SK-N-SH treated with all-trans-retinoic acid at 6 μM for 48 hours (cell line): Measurements from ENCODE around the gene ZFHX3.

Experiments used
- ATAC-seq: fragments of 200-7000 bp; cut with Tn5 transposase; 3 replicates; pipeline ENCODE4 v1.9.1; 2020; ENCODE audit warnings: mild to moderate bottlenecking, moderate library complexity
- ARNTL ChIP-seq: fragments of 450-650 bp; formaldehyde crosslinking; IDR thresholded peaks from 2 replicates; pipeline ENCODE4 v1.5.0; 2020; ENCODE audit warnings: low read depth, mild to moderate bottlenecking, moderate library complexity, borderline replicate concordance
- BACH2 ChIP-seq: fragments of 250-450 bp; sonication (Bioruptor Pico); IDR thresholded peaks from 2 replicates; pipeline ENCODE4 v1.9.0; 2021; ENCODE audit warnings: mild to moderate bottlenecking, borderline replicate concordance
- CSDC2 ChIP-seq: fragments of 250-450 bp; sonication (Bioruptor Pico); IDR thresholded peaks from 2 replicates; pipeline ENCODE4 v1.5.0; 2020; ENCODE audit warnings: mild to moderate bottlenecking, moderate library complexity
- ESRRG ChIP-seq: fragments of 250-450 bp; sonication (Bioruptor Pico); IDR thresholded peaks from 2 replicates; pipeline ENCODE4 v1.6.1; 2021; ENCODE audit warnings: mild to moderate bottlenecking
- GLIS3 ChIP-seq: fragments of 250-450 bp; sonication (Bioruptor Pico); IDR thresholded peaks from 2 replicates; pipeline ENCODE4 v1.5.0; 2020; ENCODE audit warnings: mild to moderate bottlenecking, moderate library complexity
- ISL1 ChIP-seq: fragments of 250-450 bp; sonication (Bioruptor Pico); IDR thresholded peaks from 2 replicates; pipeline ENCODE4 v2.1.2; 2022; ENCODE audit warnings: mild to moderate bottlenecking, moderate library complexity
- OSR1 ChIP-seq: fragments of 250-450 bp; sonication (Bioruptor Pico); IDR thresholded peaks from 2 replicates; pipeline ENCODE4 v1.8.0; 2022; ENCODE audit warnings: moderate library complexity, mild to moderate bottlenecking, inconsistent platforms
- PPARA ChIP-seq: fragments of 250-450 bp; sonication (Bioruptor Pico); IDR thresholded peaks from 2 replicates; pipeline ENCODE4 v1.5.0; 2020; ENCODE audit warnings: mild to moderate bottlenecking, borderline replicate concordance
- RARB ChIP-seq: fragments of 250-450 bp; sonication (Bioruptor Pico); IDR thresholded peaks from 2 replicates; pipeline ENCODE4 v1.8.0; 2021; ENCODE audit warnings: mild to moderate bottlenecking, moderate library complexity
- SNAI2 ChIP-seq: fragments of 250-450 bp; sonication (Bioruptor Pico); IDR thresholded peaks from 2 replicates; pipeline ENCODE4 v1.5.0; 2020; ENCODE audit warnings: mild to moderate bottlenecking, moderate library complexity
- TCF4 ChIP-seq: fragments of 250-450 bp; sonication (Bioruptor Pico); IDR thresholded peaks from 2 replicates; pipeline ENCODE4 v1.8.0; 2021; ENCODE audit warnings: mild to moderate bottlenecking, moderate library complexity, borderline replicate concordance
- TOX ChIP-seq: fragments of 250-450 bp; sonication (Bioruptor Pico); IDR thresholded peaks from 2 replicates; pipeline ENCODE4 v1.8.0; 2021; ENCODE audit warnings: mild to moderate bottlenecking, moderate library complexity, borderline replicate concordance
- ZC3H10 ChIP-seq: fragments of 250-450 bp; sonication (Bioruptor Pico); IDR thresholded peaks from 2 replicates; pipeline ENCODE4 v1.5.1; 2021; ENCODE audit warnings: mild to moderate bottlenecking, moderate library complexity
- ZFP3 ChIP-seq: fragments of 250-450 bp; sonication (Bioruptor Pico); IDR thresholded peaks from 2 replicates; pipeline ENCODE4 v1.5.0; 2020; ENCODE audit warnings: mild to moderate bottlenecking, moderate library complexity
- ZFP30 ChIP-seq: fragments of 450-650 bp; formaldehyde crosslinking; IDR thresholded peaks from 2 replicates; pipeline ENCODE4 v1.5.0; 2022; ENCODE audit warnings: mild to moderate bottlenecking, moderate library complexity
- ZNF70 ChIP-seq: fragments of 450-650 bp; formaldehyde crosslinking; IDR thresholded peaks from 2 replicates; pipeline ENCODE4 v1.5.0; 2020; ENCODE audit warnings: mild to moderate bottlenecking, moderate library complexity
- ZNF8 ChIP-seq: fragments of 450-650 bp; formaldehyde crosslinking; IDR thresholded peaks from 2 replicates; pipeline ENCODE4 v1.5.0; 2020; ENCODE audit warnings: mild to moderate bottlenecking, moderate library complexity
- TF ChIP-seq, protein P1 (sequence below): fragments of 250-450 bp; sonication (Bioruptor Pico); IDR thresholded peaks from 2 replicates; pipeline ENCODE4 v1.8.0; 2020; ENCODE audit warnings: mild to moderate bottlenecking, moderate library complexity, borderline replicate concordance
- TF ChIP-seq, protein P2 (sequence below): fragments of 250-450 bp; sonication (Bioruptor Pico); IDR thresholded peaks from 2 replicates; pipeline ENCODE4 v1.5.1; 2020; ENCODE audit warnings: low read depth, mild to moderate bottlenecking, moderate library complexity
- TF ChIP-seq, protein P3 (sequence below): fragments of 250-450 bp; sonication (Bioruptor Pico); IDR thresholded peaks from 2 replicates; pipeline ENCODE4 v1.5.0; 2020; ENCODE audit warnings: mild to moderate bottlenecking, moderate library complexity
- TF ChIP-seq, protein P4 (sequence below): fragments of 250-450 bp; sonication (Bioruptor Pico); IDR thresholded peaks from 2 replicates; pipeline ENCODE4 v1.5.1; 2021; ENCODE audit warnings: mild to moderate bottlenecking, moderate library complexity
- TF ChIP-seq, protein P5 (sequence below): fragments of 250-450 bp; sonication (Bioruptor Pico); IDR thresholded peaks from 2 replicates; pipeline ENCODE4 v1.8.0; 2021; ENCODE audit warnings: low read depth, mild to moderate bottlenecking, moderate library complexity, borderline replicate concordance

Gene ZFHX3

DNA sequence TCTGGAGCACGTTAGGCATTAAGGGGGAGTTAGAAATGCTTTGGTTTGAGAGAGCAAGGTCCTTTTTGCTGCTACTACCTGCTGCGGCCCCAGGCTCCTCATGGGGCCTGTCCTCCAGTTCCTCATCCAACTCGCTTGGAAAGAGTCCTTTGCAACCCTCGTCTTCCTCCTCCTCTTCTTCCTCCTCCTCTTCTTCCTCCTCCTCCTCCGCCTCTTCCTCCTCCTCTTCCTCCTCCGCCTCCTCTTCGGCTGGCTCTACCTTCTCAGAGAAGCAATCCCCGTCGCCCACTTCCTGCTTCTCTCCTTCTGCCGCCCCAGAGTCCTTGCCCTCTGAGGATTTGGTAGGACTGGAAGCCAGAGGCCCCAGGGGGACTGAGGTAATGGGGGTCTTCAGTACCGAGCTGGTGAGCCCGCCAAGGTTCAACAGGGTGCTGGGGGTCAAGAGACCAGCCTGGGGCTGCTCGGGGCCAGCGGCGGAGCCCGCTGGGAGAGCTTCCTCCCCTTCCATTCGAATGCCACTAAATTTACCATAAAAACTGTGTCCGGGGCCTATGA is 89.3 kb downstream of the ZFHX3 start:
- no peak for ATAC-seq
- no peak for TF ChIP-seq ZNF70 (CRISPR knock-in tag)
- TF ChIP-seq, protein P1, sequence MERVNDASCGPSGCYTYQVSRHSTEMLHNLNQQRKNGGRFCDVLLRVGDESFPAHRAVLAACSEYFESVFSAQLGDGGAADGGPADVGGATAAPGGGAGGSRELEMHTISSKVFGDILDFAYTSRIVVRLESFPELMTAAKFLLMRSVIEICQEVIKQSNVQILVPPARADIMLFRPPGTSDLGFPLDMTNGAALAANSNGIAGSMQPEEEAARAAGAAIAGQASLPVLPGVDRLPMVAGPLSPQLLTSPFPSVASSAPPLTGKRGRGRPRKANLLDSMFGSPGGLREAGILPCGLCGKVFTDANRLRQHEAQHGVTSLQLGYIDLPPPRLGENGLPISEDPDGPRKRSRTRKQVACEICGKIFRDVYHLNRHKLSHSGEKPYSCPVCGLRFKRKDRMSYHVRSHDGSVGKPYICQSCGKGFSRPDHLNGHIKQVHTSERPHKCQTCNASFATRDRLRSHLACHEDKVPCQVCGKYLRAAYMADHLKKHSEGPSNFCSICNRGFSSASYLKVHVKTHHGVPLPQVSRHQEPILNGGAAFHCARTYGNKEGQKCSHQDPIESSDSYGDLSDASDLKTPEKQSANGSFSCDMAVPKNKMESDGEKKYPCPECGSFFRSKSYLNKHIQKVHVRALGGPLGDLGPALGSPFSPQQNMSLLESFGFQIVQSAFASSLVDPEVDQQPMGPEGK, result no peak
- no peak for TF ChIP-seq RARB (CRISPR knock-in tag)
- TF ChIP-seq, protein P2, sequence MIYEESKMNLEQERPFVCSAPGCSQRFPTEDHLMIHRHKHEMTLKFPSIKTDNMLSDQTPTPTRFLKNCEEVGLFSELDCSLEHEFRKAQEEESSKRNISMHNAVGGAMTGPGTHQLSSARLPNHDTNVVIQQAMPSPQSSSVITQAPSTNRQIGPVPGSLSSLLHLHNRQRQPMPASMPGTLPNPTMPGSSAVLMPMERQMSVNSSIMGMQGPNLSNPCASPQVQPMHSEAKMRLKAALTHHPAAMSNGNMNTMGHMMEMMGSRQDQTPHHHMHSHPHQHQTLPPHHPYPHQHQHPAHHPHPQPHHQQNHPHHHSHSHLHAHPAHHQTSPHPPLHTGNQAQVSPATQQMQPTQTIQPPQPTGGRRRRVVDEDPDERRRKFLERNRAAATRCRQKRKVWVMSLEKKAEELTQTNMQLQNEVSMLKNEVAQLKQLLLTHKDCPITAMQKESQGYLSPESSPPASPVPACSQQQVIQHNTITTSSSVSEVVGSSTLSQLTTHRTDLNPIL, result no peak
- TF ChIP-seq PPARA (CRISPR knock-in tag), result no peak
- no peak for TF ChIP-seq ARNTL (CRISPR knock-in tag)
- TF ChIP-seq SNAI2, result no peak
- TF ChIP-seq BACH2, result no peak
- no peak for TF ChIP-seq ZC3H10 (CRISPR knock-in tag)
- TF ChIP-seq ZFP30 (CRISPR knock-in tag), result no peak
- no peak for TF ChIP-seq ZNF8 (CRISPR knock-in tag)
- TF ChIP-seq, protein P3, sequence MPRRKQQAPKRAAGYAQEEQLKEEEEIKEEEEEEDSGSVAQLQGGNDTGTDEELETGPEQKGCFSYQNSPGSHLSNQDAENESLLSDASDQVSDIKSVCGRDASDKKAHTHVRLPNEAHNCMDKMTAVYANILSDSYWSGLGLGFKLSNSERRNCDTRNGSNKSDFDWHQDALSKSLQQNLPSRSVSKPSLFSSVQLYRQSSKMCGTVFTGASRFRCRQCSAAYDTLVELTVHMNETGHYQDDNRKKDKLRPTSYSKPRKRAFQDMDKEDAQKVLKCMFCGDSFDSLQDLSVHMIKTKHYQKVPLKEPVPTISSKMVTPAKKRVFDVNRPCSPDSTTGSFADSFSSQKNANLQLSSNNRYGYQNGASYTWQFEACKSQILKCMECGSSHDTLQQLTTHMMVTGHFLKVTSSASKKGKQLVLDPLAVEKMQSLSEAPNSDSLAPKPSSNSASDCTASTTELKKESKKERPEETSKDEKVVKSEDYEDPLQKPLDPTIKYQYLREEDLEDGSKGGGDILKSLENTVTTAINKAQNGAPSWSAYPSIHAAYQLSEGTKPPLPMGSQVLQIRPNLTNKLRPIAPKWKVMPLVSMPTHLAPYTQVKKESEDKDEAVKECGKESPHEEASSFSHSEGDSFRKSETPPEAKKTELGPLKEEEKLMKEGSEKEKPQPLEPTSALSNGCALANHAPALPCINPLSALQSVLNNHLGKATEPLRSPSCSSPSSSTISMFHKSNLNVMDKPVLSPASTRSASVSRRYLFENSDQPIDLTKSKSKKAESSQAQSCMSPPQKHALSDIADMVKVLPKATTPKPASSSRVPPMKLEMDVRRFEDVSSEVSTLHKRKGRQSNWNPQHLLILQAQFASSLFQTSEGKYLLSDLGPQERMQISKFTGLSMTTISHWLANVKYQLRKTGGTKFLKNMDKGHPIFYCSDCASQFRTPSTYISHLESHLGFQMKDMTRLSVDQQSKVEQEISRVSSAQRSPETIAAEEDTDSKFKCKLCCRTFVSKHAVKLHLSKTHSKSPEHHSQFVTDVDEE (CRISPR knock-in tag), result no peak
- TF ChIP-seq ISL1 (CRISPR knock-in tag), result no peak
- TF ChIP-seq ESRRG (CRISPR knock-in tag), result no peak
- TF ChIP-seq, protein P4, sequence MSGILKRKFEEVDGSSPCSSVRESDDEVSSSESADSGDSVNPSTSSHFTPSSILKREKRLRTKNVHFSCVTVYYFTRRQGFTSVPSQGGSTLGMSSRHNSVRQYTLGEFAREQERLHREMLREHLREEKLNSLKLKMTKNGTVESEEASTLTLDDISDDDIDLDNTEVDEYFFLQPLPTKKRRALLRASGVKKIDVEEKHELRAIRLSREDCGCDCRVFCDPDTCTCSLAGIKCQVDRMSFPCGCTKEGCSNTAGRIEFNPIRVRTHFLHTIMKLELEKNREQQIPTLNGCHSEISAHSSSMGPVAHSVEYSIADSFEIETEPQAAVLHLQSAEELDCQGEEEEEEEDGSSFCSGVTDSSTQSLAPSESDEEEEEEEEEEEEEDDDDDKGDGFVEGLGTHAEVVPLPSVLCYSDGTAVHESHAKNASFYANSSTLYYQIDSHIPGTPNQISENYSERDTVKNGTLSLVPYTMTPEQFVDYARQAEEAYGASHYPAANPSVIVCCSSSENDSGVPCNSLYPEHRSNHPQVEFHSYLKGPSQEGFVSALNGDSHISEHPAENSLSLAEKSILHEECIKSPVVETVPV (CRISPR knock-in tag), result no peak
- no peak for TF ChIP-seq ZFP3 (CRISPR knock-in tag)
- TF ChIP-seq OSR1 (CRISPR knock-in tag), result no peak

DNA sequence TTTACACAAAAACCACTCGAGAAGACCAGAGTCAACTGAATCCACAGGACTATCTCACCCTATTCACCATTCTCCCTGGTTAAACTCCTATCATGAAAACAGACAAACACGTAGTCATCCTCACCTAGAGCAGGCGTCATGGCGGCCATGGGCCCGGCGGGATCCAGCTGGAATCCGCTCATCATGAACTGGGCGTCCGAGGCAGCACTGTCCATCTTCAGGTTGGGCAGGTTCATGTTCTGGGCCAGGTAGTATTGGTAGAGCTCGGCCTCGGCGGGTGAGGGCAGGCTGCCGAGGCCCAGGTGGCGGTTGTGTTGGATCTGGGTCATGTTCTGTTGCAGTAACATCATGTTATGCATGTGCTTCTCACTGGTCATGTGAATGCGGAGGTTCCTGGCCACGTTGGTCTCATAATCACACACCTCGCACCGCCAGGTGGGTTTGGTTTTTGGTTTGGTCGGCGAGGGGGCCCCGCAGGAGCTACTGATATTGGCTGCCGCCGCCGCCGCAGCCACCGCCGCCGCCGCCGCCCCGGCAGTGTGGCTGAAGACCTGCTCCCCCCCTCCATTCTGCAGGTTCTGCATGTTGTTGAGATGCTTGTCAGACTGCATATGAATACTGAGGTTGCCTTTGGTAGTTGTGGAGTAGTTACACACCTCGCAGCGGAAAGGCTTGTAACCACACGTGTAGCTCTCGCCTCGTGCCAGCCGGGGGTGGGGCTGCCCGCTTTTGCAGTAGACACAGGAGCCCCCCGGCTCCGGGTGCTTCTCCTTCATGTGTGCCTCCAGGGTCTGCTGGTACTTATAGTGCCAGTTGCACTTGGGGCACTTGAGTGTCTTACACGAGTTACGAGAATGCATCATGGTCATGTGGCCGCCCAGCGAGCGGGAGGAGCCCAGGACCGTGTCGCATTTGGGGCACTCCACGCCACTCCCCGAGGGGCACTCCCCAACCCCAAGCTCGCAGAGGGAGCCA is 90.3 kb downstream of the ZFHX3 start:
- ATAC-seq, result no peak
- TF ChIP-seq OSR1 (CRISPR knock-in tag), result no peak
- TF ChIP-seq RARB (CRISPR knock-in tag), result no peak
- no peak for TF ChIP-seq ZNF8 (CRISPR knock-in tag)
- TF ChIP-seq, protein P2, result no peak
- TF ChIP-seq GLIS3 (CRISPR knock-in tag), result no peak
- no peak for TF ChIP-seq TCF4
- TF ChIP-seq BACH2, result no peak
- no peak for TF ChIP-seq PPARA (CRISPR knock-in tag)
- no peak for TF ChIP-seq ZNF70 (CRISPR knock-in tag)
- no peak for TF ChIP-seq TOX (CRISPR knock-in tag)
- TF ChIP-seq ESRRG (CRISPR knock-in tag), result no peak
- TF ChIP-seq, protein P5, sequence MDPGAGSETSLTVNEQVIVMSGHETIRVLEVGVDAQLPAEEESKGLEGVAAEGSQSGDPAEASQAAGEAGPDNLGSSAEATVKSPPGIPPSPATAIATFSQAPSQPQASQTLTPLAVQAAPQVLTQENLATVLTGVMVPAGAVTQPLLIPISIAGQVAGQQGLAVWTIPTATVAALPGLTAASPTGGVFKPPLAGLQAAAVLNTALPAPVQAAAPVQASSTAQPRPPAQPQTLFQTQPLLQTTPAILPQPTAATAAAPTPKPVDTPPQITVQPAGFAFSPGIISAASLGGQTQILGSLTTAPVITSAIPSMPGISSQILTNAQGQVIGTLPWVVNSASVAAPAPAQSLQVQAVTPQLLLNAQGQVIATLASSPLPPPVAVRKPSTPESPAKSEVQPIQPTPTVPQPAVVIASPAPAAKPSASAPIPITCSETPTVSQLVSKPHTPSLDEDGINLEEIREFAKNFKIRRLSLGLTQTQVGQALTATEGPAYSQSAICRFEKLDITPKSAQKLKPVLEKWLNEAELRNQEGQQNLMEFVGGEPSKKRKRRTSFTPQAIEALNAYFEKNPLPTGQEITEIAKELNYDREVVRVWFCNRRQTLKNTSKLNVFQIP (CRISPR knock-in tag), result no peak
- TF ChIP-seq, protein P3 (CRISPR knock-in tag), result no peak
- no peak for TF ChIP-seq ISL1 (CRISPR knock-in tag)
- TF ChIP-seq, protein P1, result no peak
- no peak for TF ChIP-seq CSDC2 (CRISPR knock-in tag)
